K562 (cell line): Measurements from ENCODE around the gene LYPLA2. TPM values are rescaled to one million over a fixed set of nuclear protein-coding genes. Genes with fewer than 3 reads are reported as not detected.
A peak's percentile ranks its signal among the peaks of the same experiment; 100 is the strongest.

Source experiments
- ARID2 ChIP-seq: fragments of 450-650 bp; IDR thresholded peaks from 2 replicates; pipeline ENCODE4 v1.6.1; 2017; ENCODE audit warnings: antibody characterized with exemption, mild to moderate bottlenecking
- BRCA1 ChIP-seq, 2 experiments: fragments of 450-650 bp in 1 of 2; sonication (generic) in 1 of 2; formaldehyde crosslinking in 1 of 2; IDR thresholded peaks; 2 replicates each; pipeline versions ENCODE4 v1.5.0 to v1.6.1; 2017 to 2020; ENCODE audit warnings: mild to moderate bottlenecking in 1 of 2, missing genetic modification reagents in 1 of 2
- CSDE1 ChIP-seq, 2 experiments: fragments of 450-650 bp; IDR thresholded peaks; 2 replicates each; pipeline ENCODE4 v1.6.1; 2016; ENCODE audit warnings: mild to moderate bottlenecking in 1 of 2
- NR0B1 ChIP-seq: fragments of 450-650 bp; IDR thresholded peaks from one replicate; pipeline ENCODE4 v1.6.1; 2018; ENCODE audit warnings: mild to moderate bottlenecking, moderate library complexity; ENCODE audit not compliant: partially characterized antibody
- NR2C1 ChIP-seq, 2 experiments: fragments of 450-650 bp; IDR thresholded peaks; 2 replicates each; pipeline ENCODE4 v1.6.1; 2017; ENCODE audit warnings: mild to moderate bottlenecking in 2 of 2, antibody characterized with exemption in 1 of 2, inconsistent platforms in 1 of 2, missing compliant biosample characterization in 1 of 2, missing genetic modification characterization in 1 of 2
- NR3C1 ChIP-seq: sonication (generic); formaldehyde crosslinking; IDR thresholded peaks from 2 replicates; pipeline ENCODE4 v1.8.1; 2022; ENCODE audit warnings: missing genetic modification reagents
- POLR2G ChIP-seq: fragments of 200-400 bp; formaldehyde crosslinking; IDR thresholded peaks from 2 replicates; pipeline ENCODE4 v1.6.1; 2017; ENCODE audit warnings: low read depth, mild to moderate bottlenecking, antibody characterized with exemption, low read length, moderate library complexity
- PTBP1 ChIP-seq: fragments of 200-400 bp; formaldehyde crosslinking; IDR thresholded peaks from 2 replicates; pipeline ENCODE4 v1.6.1; 2017; ENCODE audit warnings: low read depth, low read length
- TAF7 ChIP-seq: fragments of 450-650 bp; IDR thresholded peaks from 2 replicates; pipeline ENCODE4 v1.6.1; 2016; ENCODE audit warnings: missing genetic modification characterization, missing compliant biosample characterization
- THAP12 ChIP-seq: fragments of 250-450 bp; sonication (Bioruptor Pico); IDR thresholded peaks from 2 replicates; pipeline ENCODE4 v1.9.0; 2021; ENCODE audit warnings: mild to moderate bottlenecking, inconsistent platforms
- USF2 ChIP-seq: sonication (generic); formaldehyde crosslinking; IDR thresholded peaks from 2 replicates; pipeline ENCODE4 v1.5.0; 2020; ENCODE audit warnings: missing genetic modification reagents
- ZNF277 ChIP-seq: fragments of 250-450 bp; sonication (Bioruptor Pico); IDR thresholded peaks from 2 replicates; pipeline ENCODE4 v1.8.0; 2022; ENCODE audit warnings: inconsistent platforms, mild to moderate bottlenecking, moderate library complexity, borderline replicate concordance
- ZNF431 ChIP-seq: sonication (generic); formaldehyde crosslinking; IDR thresholded peaks from 2 replicates; pipeline ENCODE4 v1.8.0; 2022; ENCODE audit warnings: mild to moderate bottlenecking, missing genetic modification reagents
- polyA plus RNA-seq, 8 experiments: library from polyadenylated mRNA; depleted of rRNA in 4 of 8; stranded (reverse) in 5 of 8; unstranded in 3 of 8; fragments of >200 nt; fragmentation: Nextera tagmentation in 2 of 8; fragmentation: Illumina TruSeq in 1 of 8; extraction: Ambion mirVana in 2 of 8; extraction: Trizol in 1 of 8; gene quantifications; 2 replicates each; pipeline versions ENCODE4 v1.2.1 to v1.2.3, GENCODE V29; 2011 to 2014; ENCODE audit warnings: inconsistent platforms in 1 of 8, missing spikeins in 1 of 8
- total RNA-seq, 7 experiments: library from RNA; depleted of rRNA in 6 of 7; stranded (reverse); fragments of >200 nt in 6 of 7; fragmentation: Illumina TruSeq in 2 of 7; extraction: Trizol in 2 of 7; gene quantifications; 2 replicates each; pipeline versions ENCODE4 v1.2.1 to v1.2.3, GENCODE V29; 2011 to 2021; ENCODE audit warnings: low replicate concordance in 1 of 7
- TF ChIP-seq, protein P1 (sequence below): sonication (generic); formaldehyde crosslinking; IDR thresholded peaks from 2 replicates; pipeline ENCODE4 v1.8.0; 2022; ENCODE audit warnings: missing genetic modification reagents, mild to moderate bottlenecking, borderline replicate concordance
- TF ChIP-seq, protein P2 (sequence below): sonication (generic); formaldehyde crosslinking; IDR thresholded peaks from 2 replicates; pipeline ENCODE4 v1.8.0; 2022; ENCODE audit warnings: mild to moderate bottlenecking, missing genetic modification reagents

Gene LYPLA2
- total and polyA plus RNA-seq, 9 of the 15 experiments (the other 6 are each of a cell fraction or from before 2014, with no cell fraction given) = 3.9 to 128 (median 60.1) TPM

DNA sequence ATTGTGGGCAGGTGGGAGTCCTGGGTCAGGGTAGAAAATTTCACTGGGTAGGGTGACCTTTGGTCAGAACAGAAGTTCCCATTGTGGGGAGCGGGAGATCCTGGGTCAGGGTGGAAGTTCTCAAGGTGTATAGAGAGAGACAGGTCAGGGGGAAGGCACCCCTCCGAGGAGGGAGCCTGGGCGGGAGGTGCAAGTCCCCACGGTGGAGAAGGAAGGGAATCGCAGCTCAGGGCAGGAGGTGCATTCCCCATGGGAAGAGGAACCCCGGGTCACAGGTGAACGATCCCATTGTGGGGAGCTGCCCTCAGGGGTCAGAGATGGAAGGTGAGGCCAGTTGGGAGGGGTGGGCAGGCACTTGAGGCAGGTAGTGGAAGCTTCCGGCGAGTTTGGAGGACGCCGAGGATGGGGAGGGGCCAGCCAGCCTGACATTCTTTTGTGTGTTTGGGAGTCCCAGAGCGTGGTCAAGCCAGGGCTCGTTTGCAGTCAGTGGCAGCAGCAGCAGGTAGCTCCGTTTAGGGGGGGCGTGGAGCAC, 637 bp downstream of the LYPLA2 start (continued):
- TF ChIP-seq ZNF277 (CRISPR knock-in tag) (no peak), ZNF431 (CRISPR knock-in tag) (no peak), NR0B1 (no peak), NR2C1 (IDR thresholded peaks at IDR 0.05) (0 out of 2 replicates have a peak, but pooled peaks have one; percentile 26), NR2C1 (tag; IDR thresholded peaks at IDR 0.05) (no peak), TAF7 (tag) (no peak), NR3C1 (CRISPR knock-in tag) (no peak), ARID2 (no peak), PTBP1 (no peak), POLR2G (peak; percentile 56; the same call in 1 of the 2 replicates), THAP12 (CRISPR knock-in tag) (no peak), USF2 (CRISPR knock-in tag) (no peak), BRCA1 (IDR thresholded peaks at IDR 0.05) (no peak), BRCA1 (CRISPR knock-in tag; IDR thresholded peaks at IDR 0.05) (no peak), CSDE1 (IDR thresholded peaks at IDR 0.05) (no peak)
- TF ChIP-seq, protein P1, sequence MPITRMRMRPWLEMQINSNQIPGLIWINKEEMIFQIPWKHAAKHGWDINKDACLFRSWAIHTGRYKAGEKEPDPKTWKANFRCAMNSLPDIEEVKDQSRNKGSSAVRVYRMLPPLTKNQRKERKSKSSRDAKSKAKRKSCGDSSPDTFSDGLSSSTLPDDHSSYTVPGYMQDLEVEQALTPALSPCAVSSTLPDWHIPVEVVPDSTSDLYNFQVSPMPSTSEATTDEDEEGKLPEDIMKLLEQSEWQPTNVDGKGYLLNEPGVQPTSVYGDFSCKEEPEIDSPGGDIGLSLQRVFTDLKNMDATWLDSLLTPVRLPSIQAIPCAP = no peak
- TF ChIP-seq, protein P2, sequence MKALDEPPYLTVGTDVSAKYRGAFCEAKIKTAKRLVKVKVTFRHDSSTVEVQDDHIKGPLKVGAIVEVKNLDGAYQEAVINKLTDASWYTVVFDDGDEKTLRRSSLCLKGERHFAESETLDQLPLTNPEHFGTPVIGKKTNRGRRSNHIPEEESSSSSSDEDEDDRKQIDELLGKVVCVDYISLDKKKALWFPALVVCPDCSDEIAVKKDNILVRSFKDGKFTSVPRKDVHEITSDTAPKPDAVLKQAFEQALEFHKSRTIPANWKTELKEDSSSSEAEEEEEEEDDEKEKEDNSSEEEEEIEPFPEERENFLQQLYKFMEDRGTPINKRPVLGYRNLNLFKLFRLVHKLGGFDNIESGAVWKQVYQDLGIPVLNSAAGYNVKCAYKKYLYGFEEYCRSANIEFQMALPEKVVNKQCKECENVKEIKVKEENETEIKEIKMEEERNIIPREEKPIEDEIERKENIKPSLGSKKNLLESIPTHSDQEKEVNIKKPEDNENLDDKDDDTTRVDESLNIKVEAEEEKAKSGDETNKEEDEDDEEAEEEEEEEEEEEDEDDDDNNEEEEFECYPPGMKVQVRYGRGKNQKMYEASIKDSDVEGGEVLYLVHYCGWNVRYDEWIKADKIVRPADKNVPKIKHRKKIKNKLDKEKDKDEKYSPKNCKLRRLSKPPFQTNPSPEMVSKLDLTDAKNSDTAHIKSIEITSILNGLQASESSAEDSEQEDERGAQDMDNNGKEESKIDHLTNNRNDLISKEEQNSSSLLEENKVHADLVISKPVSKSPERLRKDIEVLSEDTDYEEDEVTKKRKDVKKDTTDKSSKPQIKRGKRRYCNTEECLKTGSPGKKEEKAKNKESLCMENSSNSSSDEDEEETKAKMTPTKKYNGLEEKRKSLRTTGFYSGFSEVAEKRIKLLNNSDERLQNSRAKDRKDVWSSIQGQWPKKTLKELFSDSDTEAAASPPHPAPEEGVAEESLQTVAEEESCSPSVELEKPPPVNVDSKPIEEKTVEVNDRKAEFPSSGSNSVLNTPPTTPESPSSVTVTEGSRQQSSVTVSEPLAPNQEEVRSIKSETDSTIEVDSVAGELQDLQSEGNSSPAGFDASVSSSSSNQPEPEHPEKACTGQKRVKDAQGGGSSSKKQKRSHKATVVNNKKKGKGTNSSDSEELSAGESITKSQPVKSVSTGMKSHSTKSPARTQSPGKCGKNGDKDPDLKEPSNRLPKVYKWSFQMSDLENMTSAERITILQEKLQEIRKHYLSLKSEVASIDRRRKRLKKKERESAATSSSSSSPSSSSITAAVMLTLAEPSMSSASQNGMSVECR (CRISPR knock-in tag) = 0 out of 2 replicates have a peak, but pooled peaks have one; percentile 29
